Hindlimb muscle (tissue), 1 donor: ENCODE results near the gene MEGF8. TPM values are rescaled to one million over a fixed set of nuclear protein-coding genes. Genes with fewer than 3 reads are reported as not detected.
A peak's percentile ranks its signal among the peaks of the same experiment; 100 is the strongest.

Source experiments
- DNase-seq: peaks from one replicate; pipeline ENCODE4 v3.0.0-alpha.2; 2013
- polyA plus RNA-seq: library from polyadenylated mRNA; unstranded; fragments of 120-200 nt; gene quantifications from one replicate; pipeline ENCODE4 v1.2.1, GENCODE V29; 2013; ENCODE audit not compliant: insufficient read length

The MEGF8 gene
- polyA plus RNA-seq, 1 donor = 30.9 TPM

DNA sequence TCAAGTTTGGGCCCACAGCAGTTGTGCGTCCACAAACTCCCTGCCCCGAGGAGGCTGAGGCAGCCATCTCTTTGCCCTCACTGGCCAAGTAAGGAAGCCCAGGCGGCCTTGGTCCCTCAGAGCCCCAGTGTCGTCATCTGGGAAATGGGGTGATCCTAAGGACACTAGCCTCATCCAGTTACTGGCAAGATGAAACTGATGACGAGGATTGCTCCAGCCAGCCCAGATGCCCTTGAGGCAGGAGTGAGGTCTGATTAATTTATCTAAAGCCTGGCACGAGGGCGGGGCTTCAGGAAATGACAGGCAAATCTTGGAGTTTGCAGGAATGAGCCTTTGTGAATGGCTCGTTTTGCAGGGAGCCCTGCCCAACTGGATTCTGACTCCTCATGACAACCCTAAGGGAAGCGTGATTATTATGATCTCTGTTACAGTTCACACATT is 96.2 kb downstream of the MEGF8 start:
- no peak for DNase-seq

DNA sequence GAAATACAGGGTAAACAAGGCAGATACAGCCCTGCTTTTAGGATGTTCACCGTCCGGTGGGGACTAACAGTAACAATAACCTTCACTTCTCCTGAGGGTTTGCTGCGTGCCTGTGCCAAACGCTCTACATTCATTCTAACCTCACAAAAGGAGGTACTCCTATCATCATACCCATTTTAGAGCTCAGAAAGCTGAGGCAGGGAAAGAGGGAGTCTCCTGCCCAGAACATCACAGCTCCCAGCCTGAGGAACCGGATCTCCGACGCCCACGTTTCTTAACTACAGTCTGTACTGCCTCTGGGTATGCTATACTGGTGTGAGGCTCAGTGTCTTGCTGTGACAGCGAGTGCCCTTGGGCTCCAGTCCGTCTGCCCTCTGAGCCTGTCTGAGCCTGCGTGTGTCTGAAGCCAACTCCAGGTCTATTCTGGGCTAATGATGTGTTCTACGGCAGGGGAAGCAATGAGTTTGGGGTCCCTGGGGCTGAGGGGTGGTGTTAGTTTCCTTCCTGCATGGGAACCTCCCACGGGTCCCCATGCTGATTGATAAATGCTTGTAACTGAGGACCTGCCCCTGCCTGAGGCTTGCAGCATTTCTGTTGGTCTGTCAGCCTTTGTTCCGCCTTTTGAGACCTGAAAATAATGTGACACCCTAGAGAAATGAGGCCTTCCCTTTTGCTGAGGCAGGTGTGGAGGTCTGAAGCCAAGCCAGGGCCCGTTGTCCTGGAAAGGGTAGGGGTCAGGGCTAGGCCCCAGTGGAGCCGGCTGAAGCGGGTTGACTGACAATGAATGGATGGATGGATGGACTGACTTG is 96.9 kb downstream of the MEGF8 start:
- no peak for DNase-seq

DNA sequence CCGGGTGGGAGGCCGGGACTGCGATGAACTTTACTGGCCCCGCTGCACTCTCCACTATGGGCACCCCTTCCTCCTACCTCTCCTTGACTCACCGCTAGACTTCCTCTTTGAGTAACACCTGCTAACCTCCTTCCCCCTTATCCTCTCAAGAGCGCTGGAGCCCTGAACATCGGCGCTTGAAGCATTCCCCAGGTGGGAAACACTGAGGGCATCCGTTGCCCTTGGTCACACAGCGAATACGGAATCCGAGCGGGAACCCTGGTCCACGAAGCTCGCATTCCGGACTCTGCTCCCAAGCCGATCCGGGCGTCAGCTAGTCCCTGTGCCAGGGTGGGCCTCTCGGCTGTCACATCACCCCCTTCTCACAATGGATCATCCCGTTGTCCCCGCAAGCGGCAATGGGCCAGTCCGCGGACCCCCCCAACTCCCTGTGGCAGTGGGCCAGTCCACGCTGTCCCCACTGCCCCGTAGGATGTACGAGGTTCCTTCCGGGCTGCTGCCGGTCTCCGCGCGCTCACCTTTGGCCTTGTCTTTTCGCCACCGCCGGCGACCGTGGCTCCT is 97.5 kb downstream of the MEGF8 start:
- no peak for DNase-seq

DNA sequence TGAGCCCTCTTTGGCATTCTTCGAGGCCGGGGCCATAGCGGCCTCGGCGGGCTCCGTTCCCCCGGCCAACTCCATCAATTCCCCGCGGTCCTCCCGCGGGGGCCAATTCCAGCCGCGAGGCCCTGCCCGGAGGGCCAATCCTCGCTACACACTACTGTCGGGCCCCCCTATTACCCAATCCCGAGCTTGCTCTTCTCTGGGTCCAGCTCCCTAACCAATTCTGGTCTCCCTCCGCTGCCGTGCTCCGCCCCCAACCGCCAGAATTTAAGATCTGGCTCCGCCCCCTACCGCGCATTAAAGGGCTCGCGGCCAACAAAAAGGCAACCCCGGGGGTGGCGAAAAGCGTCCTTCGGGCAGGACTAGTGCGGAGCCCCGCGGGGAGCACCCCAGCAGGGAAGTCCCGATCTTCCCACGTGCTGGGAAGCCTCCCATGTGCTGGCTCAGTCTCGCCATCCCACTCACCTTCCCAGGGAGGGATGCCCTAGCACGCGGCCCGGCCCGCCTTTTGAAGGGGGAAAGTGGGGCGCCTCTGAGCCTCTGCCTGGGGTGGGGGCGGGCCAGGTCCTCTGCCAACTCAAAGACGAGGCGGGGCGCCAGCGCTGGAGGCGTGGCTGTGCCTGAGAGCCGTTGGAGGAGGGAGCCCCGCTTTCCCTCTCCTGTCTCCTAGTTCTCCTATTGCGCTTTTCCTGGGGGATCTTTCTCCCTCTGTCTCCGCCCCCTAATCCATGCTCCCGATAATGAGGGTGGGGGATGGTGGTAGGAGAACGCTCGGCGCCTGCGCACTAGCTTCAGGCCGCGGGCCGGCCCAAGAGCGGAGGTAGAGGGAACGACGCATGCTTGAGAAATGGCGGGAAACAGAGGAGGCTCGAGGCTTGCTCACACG is 98.3 kb downstream of the MEGF8 start:
- DNase-seq = peak; percentile 81

DNA sequence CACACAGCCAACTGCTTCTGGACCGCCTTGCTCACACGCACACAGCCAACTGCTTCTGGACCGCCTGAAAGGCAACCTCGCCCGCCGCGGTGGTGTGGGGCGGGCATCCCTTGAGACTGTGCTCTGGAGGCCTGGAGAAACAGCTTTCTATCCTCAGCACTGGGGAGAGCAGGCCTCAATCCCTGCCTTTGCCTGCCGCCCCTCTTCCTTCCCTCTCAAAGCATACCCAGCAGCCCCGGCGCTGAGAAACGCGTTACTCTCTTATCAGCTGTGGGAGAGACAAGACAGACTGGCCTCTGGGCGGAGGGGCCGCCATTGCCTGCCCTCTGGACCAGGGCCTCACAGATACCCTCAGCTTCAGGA is 98.9 kb downstream of the MEGF8 start:
- no peak for DNase-seq

DNA sequence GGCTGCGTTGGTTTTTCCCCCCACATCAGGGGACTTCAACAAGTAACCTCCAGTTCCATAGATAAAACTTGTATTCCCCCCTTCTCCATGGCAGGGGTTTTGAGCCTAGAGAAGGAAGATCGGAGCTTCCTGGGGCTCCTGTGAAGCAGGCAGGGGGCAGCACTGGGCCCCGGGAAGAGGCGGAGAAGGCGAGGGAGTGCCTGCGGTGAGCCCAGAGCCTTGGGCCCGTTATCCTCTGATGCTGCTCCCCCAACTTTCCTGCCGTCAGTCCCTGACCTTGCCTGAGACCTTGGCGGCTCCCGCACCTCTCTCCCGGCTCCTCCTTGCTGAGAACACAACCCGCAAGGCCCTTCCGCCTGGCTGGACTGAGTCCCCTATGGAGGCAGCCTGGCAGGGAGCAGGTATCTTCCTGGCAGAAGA is 99.3 kb downstream of the MEGF8 start:
- DNase-seq = no peak

DNA sequence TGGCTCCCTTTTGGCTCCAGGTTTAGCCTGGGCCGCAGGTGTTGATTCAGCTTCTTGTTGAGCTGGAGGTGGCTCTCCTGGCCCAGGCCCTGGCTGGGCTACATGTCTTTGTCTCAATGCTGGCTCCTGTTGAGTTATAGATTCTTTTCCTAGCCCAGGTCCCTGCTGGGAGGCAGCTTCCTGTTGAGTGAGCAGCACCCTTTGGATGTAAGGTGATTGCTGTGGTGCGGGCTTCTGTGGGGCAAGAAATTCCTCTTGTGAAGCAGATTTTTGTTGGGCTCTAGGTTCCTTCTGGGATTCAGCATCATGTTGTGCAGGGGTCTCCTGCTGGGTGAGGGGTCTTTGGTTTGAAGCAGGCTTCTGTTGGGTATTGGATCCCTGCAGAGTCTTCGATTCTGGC is 101.2 kb downstream of the MEGF8 start:
- no peak for DNase-seq

DNA sequence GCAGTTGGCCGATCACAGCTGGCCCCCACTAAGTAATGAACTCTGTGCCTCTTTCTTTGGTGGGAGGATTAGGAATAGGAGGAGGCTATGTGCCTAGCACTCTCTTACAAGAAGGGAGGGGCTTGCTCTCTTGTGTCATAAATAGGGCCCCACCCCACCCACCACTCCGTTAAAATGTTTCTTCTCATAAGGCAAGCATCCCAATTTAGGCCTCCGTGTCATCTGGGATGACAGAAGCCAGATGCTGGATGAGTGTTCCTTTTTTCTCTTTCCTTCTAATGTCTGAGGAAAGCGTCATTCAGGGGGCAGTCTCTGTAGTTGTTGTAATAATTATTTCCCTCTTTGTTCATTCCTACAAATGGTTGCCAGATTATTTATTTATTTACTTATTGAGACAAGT is 101.9 kb downstream of the MEGF8 start, which contains the start of gene LIPE:
LIPE (minus strand) TSS at position 76 of the 400 bp plus-strand sequence. CDS start 239 bp downstream, outside the sequence.
- no peak for DNase-seq

Other genes with a start within 250 kb of the MEGF8 start
- 12.4 TPM for gene ZNF574, start 249.5 kb upstream of the MEGF8 start, polyA plus RNA-seq
- gene POU2F2, start 193.2 kb upstream of the MEGF8 start, polyA plus RNA-seq = 2.0 TPM
- 16.6 TPM for gene DEDD2, start 108.0 kb upstream of the MEGF8 start, polyA plus RNA-seq
- gene ZNF526, start 105.3 kb upstream of the MEGF8 start, polyA plus RNA-seq = 6.7 TPM
- 47.4 TPM for gene GSK3A, start 83.0 kb upstream of the MEGF8 start, polyA plus RNA-seq
- 34.5 TPM for gene ERF, start 70.5 kb upstream of the MEGF8 start, polyA plus RNA-seq
- 44.8 TPM for gene CIC, start 56.4 kb upstream of the MEGF8 start, polyA plus RNA-seq
- 0.53 TPM for gene PRR19, start 23.5 kb upstream of the MEGF8 start, polyA plus RNA-seq
- 33.6 TPM for gene PAFAH1B3, start 23.0 kb upstream of the MEGF8 start, polyA plus RNA-seq
- gene TMEM145, start 12.3 kb upstream of the MEGF8 start, polyA plus RNA-seq = 0.41 TPM
- gene CNFN, start 64.7 kb downstream of the MEGF8 start, polyA plus RNA-seq = not detected
- gene LIPE, start 101.8 kb downstream of the MEGF8 start, polyA plus RNA-seq = 11.6 TPM
- not detected for gene CXCL17, start 117.3 kb downstream of the MEGF8 start, polyA plus RNA-seq
- 2.1 TPM for gene CEACAM1, start 202.8 kb downstream of the MEGF8 start, polyA plus RNA-seq